ENCODE measurements around the gene COX8C.

DNA sequence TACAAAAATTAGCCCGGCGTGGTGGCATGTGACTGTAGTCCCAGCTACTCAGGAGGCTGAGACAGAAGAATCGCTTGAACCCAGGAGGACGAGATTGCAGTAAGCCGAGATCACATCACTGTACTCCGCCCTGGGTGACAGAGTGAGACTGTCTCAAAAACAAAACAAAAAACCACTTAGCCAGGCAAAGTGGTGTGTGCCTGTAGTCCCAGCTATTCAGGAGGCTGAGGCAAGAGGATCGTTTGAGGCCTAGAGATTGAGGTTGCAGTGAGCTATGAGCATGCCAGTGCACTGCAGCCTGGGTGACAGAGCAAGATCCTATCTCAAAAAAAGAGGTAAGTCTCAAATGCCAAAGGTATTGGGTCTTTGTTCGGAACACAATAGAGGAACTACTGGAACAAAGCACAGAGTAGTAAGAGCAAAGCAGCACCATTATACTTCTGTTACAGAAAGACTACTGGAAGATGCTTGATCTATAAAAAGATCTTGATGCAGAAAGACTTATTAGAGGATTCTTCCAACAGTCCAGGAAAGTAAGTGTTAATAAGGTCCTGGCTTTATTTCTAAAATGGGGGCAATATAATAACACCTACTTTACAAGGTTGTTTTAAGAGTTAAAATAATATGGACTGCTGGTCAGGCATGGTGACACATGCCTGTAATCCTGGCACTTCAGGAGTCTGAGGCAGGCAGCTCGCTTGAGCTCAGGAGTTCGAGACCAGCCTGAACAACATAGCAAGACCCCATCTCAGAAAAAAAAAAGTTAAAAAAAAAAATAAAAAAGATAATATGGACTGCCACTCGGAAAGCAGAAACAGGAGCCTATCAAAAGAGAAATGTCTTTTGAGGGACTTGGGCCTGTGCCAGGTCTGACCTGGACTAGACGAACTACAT lies 44.0 kb upstream of the COX8C start:
- TF ChIP-seq EZH2 (IDR thresholded peaks at IDR 0.05) = no peak
- no peak for TF ChIP-seq POLR2AphosphoS5 (IDR thresholded peaks at IDR 0.05; ENCODE audit: borderline replicate concordance, low read depth, low read length)
